IPS-18c (cell line): ENCODE measurements around the gene MYBPC2.

Experiments used
- H3K4me3 ChIP-seq: 2 replicates; pipeline ENCODE4 v1.7.0; 2013; ENCODE audit warnings: low read depth, mild to moderate bottlenecking, low read length, moderate library complexity; ENCODE audit not compliant: insufficient read depth
- H3K9me3 ChIP-seq: one replicate; pipeline ENCODE4 v1.6.1; 2013; ENCODE audit warnings: mild to moderate bottlenecking, low read length, moderate library complexity; ENCODE audit not compliant: control insufficient read depth, insufficient read depth

The MYBPC2 gene

GRCh38 chr19:50498219-50499056 lies 65.7 kb downstream of the MYBPC2 start:
- H3K9me3 ChIP-seq = no peaks in the 10 kb centered on the region
- H3K4me3 ChIP-seq = no peak overlapping the region

- Histone ChIP-seq H3K9me3 (no peaks in the 10 kb centered on the region), H3K4me3 (0 out of 2 replicates have a peak overlapping the region, but pooled peaks have one; percentile 6)
Observed at GRCh38 chr19:50500060-50500752, 67.5 kb downstream of the MYBPC2 start.

- no peaks in the 10 kb centered on the region for H3K9me3 ChIP-seq
- no peak overlapping the region for H3K4me3 ChIP-seq
Observed at GRCh38 chr19:50500753-50501151, 68.1 kb downstream of the MYBPC2 start.

GRCh38 chr19:50501186-50501567 lies 68.5 kb downstream of the MYBPC2 start:
- Histone ChIP-seq H3K4me3 (no peak overlapping the region), H3K9me3 (no peaks in the 10 kb centered on the region)

- H3K9me3 ChIP-seq = no peaks in the 10 kb centered on the region
- no peak overlapping the region for H3K4me3 ChIP-seq
Observed at GRCh38 chr19:50501568-50502475, 69.1 kb downstream of the MYBPC2 start.

- H3K9me3 ChIP-seq = no peaks in the 10 kb centered on the region
- H3K4me3 ChIP-seq = no peak overlapping the region
Observed at GRCh38 chr19:50505856-50506611, 73.3 kb downstream of the MYBPC2 start.

- no peaks in the 10 kb centered on the region for H3K9me3 ChIP-seq
- H3K4me3 ChIP-seq = no peak overlapping the region
Observed at GRCh38 chr19:50506700-50507099, 74.0 kb downstream of the MYBPC2 start.

- Histone ChIP-seq H3K4me3 (no peak overlapping the region), H3K9me3 (no peaks in the 10 kb centered on the region)
Observed at GRCh38 chr19:50507376-50507775, 74.7 kb downstream of the MYBPC2 start.

GRCh38 chr19:50508843-50509190 lies 76.1 kb downstream of the MYBPC2 start:
- no peaks in the 10 kb centered on the region for H3K9me3 ChIP-seq

GRCh38 chr19:50509366-50509765 lies 76.7 kb downstream of the MYBPC2 start:
- Histone ChIP-seq H3K9me3 (no peaks in the 10 kb centered on the region), H3K4me3 (no peak overlapping the region)

More at GRCh38 chr19:50508843-50509190, 76.1 kb downstream of the MYBPC2 start:
- H3K4me3 ChIP-seq = no peak overlapping the region

- no peaks in the 10 kb centered on the region for H3K9me3 ChIP-seq
- peak overlapping the region; percentile 62 for H3K4me3 ChIP-seq
Observed at GRCh38 chr19:50510121-50510670, 77.5 kb downstream of the MYBPC2 start.

GRCh38 chr19:50510700-50511068 lies 78.0 kb downstream of the MYBPC2 start:
- Histone ChIP-seq H3K9me3 (no peaks in the 10 kb centered on the region), H3K4me3 (peak overlapping the region; percentile 62)

- Histone ChIP-seq H3K4me3 (peak within 1 kb of the TSS; percentile 62), H3K9me3 (no peaks in the 10 kb centered on the region)
Observed at GRCh38 chr19:50511069-50511822, 78.6 kb downstream of the MYBPC2 start, which contains the start of gene JOSD2. JOSD2 (minus strand) TSS chr19:50511191; CDS start chr19:50510431, 760 bp downstream.

- no peaks in the 10 kb centered on the region for H3K9me3 ChIP-seq
- H3K4me3 ChIP-seq = peak overlapping the region; percentile 62; the same call in 1 of the 2 replicates
Observed at GRCh38 chr19:50512112-50512998, 79.7 kb downstream of the MYBPC2 start.
